RWPE1 (cell line): ENCODE results near the gene SMURF2.
"Not testable (repeated sequence)": the region's sequence is repeated elsewhere in the genome, so short reads cannot be mapped to it uniquely, and the experiment has no call there.

ENCODE experiments used
- CTCF ChIA-PET: fragments of 350-600 bp; sonication (Branson Sonifier 250); formaldehyde crosslinking; extraction: SDS; loops from one replicate; lab custom pipeline; 2021; lab: Yijun Ruan, JAX
- POLR2A ChIA-PET: fragments of 400-600 bp; formaldehyde crosslinking; extraction: SDS; loops from one replicate; lab custom pipeline; 2020; ENCODE audit warnings: antibody characterized with exemption; ENCODE audit not compliant: low non-redundant PET; lab: Yijun Ruan, JAX
- DNase-seq: peaks from one replicate; pipeline ENCODE4 v3.0.0; 2012; ENCODE audit warnings: low spot score
- H3K27ac ChIP-seq: fragments of 450-650 bp; 2 replicates; pipeline ENCODE4 v1.5.1; 2017
- TF ChIP-seq, protein P1 (sequence below): fragments of 450-650 bp; conservative IDR thresholded peaks from 2 replicates; pipeline ENCODE4 v1.5.1; 2017; ENCODE audit warnings: low read depth, mild to moderate bottlenecking

The SMURF2 gene

DNA sequence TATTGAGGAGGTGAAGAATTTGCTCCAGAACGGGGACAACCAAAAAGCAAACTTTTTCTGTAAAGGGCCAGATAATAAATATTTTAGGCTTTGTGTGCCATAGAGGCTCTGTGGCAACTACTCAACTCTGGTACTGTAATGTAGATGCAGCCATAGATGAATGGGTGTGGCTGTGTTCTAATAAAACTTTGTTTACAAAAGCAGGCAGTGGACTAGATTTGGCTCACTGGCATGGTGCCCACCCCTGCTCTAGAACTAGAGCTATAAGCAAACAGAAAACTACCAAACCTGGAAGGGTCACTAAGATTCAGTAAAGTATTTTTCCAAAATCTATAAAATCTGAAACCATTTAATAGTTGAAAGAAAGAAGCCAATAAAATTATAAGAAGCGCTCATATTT, 24.6 kb upstream of the SMURF2 start:
- no peak overlapping the region for H3K27ac ChIP-seq
- POLR2A ChIA-PET, result no interaction called here
- CTCF ChIA-PET, result no interaction called here
- TF ChIP-seq, protein P1, sequence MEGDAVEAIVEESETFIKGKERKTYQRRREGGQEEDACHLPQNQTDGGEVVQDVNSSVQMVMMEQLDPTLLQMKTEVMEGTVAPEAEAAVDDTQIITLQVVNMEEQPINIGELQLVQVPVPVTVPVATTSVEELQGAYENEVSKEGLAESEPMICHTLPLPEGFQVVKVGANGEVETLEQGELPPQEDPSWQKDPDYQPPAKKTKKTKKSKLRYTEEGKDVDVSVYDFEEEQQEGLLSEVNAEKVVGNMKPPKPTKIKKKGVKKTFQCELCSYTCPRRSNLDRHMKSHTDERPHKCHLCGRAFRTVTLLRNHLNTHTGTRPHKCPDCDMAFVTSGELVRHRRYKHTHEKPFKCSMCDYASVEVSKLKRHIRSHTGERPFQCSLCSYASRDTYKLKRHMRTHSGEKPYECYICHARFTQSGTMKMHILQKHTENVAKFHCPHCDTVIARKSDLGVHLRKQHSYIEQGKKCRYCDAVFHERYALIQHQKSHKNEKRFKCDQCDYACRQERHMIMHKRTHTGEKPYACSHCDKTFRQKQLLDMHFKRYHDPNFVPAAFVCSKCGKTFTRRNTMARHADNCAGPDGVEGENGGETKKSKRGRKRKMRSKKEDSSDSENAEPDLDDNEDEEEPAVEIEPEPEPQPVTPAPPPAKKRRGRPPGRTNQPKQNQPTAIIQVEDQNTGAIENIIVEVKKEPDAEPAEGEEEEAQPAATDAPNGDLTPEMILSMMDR, result no peak
- DNase-seq, result no peak

DNA sequence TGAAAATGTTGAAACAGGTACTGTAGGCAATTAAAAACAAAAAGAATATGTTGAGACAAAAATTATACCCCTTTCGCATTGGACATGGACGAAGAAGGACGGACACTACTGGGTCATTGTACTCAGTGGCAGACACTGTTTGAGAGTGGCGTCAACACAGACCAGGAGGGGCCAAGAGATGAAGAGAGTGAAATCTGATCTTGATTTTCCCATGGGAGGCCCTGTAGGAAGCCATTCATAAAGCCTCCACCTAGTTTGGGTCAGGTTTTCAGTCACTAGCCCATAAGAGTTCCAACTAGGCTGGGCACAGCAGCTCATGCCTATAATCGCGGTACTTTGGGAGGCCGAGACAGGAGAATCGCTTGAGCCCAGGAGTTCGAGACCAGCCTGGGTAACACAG, 23.6 kb upstream of the SMURF2 start:
- no peak for DNase-seq
- CTCF ChIA-PET, result no interaction called here
- H3K27ac ChIP-seq, result no peak overlapping the region
- POLR2A ChIA-PET, result no interaction called here
- TF ChIP-seq, protein P1, result no peak

DNA sequence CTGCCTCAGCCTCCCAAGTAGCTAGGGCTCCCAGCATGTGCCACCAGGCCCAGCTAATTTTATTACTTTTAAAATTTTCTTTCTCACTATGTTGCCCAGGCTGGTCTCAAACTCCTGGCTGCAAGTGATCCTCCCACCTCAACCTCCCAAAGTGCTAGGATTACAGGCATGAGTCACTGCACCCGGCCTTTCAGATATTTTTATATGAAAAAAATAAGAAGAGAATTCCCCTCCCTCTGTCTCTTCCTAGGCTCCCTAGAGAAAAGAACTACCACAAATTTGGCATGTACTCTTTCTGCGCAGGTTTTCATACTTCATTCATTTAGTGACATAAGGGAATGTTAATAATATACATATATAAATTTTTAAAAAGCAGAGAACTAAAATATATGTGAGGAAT, 21.7 kb upstream of the SMURF2 start:
- no peak for DNase-seq
- POLR2A ChIA-PET, result no interaction called here
- no peak overlapping the region for H3K27ac ChIP-seq
- TF ChIP-seq, protein P1, result no peak
- CTCF ChIA-PET, result no interaction called here

DNA sequence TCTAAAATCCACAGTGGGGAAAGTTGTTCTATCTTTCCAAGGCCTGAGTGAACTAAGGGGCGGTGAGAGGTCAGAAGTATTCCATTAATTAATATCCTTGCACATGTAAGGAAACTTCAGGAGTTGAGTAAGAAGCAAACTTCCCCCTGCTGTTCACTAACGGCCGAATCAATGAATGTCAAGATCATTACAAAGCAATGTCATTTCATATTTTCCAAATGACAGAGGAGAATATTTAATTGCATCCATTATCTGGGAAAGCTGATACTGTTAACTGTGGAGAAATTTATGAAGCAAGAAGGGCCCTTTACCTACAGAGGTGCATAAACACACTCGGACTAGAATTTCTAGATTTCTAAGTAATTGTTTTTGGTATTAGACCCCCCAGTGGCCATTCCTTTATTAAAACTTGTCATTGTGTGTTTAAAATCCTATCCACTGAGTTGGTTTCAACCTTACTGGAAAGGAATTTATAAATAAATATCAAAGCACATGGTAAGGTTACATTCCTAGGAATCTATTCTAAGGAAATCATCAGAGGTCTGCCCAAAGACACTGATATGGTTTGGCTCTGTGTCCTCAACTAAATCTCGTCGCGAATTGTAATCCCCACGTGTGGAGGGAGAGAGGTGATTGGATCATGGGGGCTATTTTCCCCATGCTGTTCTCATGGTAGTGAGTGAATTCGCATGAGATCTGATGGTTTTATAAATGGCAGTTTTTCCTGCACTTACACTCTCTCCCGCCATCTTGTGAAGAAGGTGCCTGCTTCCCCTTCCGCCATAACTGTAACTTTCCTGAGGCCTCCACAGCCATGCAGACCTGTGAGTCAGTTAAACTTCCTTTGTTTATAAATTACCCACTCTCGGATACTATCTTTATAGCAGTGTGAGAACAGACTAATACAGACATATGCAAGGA, 20.4 kb upstream of the SMURF2 start:
- H3K27ac ChIP-seq, result no peak overlapping the region
- DNase-seq, result no peak
- ChIA-PET POLR2A (no interaction called here), CTCF (no interaction called here)
- TF ChIP-seq, protein P1, result no peak

DNA sequence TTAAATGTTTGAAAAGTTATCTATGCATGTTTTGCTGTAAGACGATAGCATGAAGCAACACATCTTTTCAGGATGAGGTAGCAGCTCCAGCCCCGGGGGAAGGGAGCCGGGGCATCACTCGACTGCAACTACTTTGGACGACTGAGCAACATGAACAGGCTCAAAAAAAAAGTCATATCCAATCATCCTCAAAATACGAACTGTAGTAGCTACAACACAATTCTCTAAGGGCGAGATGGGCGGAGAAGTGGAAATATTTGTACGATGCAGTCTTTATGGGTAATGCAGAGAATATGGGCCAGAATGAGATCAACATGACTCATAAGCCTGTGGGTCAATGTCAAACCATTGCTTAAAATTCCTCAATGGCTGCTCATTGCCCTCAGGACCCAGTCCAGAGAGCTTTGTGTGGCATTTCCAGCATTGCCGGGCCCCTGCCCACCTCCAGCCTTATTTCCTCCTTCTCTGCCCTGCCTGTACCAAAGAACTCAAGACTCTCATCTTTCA, 17.7 kb upstream of the SMURF2 start:
- TF ChIP-seq, protein P1, result no peak
- peak; percentile 84 for DNase-seq
- ChIA-PET POLR2A (no interaction called here), CTCF (interaction anchor here (0.5 to 0.6 kb wide), 2 partner anchors 57 to 1509 kb away, joined by 3 read pairs; no protein-coding TSS in a partner anchor)
- peak overlapping the region; percentile 69 for H3K27ac ChIP-seq

DNA sequence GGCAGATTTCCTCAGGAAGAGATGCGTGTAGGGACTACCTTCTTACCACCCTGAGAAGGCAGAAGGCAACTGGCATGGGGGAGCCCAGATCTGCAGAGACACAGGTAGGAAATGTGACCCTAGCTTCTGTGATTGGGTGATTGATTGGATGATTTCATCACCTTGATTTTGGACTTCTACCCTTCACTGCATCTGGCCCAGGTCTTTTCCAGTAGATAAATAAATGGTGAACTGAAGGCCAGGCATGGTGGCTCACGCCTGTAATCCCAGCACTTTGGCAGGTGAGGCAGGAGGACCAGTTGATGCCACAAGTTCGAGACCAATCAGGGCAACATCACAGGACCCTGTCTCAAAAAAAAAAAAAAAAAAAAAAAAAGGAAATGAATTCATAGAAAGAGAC, 14.7 kb upstream of the SMURF2 start:
- TF ChIP-seq, protein P1, result no peak

DNA sequence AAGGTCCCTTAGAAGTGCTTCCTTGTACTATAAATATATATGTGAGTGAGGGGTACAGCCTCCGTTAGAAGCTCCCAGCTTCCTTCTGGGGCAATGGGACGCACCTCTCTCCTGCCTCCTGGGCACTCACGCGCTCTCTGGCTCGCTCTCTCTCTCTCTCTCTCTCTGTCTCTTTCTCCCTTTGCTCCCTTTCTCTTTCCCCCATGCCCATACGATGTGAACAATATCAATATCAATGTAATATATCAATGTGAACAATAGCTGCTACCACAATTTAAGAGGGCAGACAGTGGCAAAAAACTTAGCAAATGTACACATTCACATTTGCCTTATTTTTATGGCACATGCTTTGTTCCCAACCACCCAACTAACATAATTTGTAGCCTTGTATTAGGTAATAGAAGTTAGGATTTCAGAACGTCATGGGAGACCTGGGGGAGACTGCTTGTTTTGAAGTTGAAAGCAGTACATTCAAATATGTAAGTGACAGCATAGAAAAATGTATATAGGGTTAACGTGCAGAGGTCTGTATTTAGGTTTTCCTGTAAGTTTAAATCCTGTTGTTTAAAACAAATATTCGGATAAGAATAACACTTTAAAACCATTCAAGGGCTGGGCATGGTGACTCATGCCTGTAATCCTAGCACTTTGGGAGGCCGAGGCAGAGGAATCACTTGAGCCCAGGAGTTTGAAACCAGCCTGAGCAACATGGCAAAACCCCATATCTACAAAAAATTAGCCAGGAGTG, 8.9 kb upstream of the SMURF2 start:
- peak overlapping the region; percentile 52; the same call in 1 of the 2 replicates for H3K27ac ChIP-seq
- DNase-seq, CTCF ChIA-PET: not testable (repeated sequence)
- POLR2A ChIA-PET, result interaction anchor here (1.0 kb wide), 1 partner anchor 9 kb away, joined by 4 read pairs; the partner anchor contains the start of gene SMURF2

More for the DNA sequence above, 14.7 kb upstream of the SMURF2 start:
- ChIA-PET POLR2A (no interaction called here), CTCF (interaction anchor here (0.6 to 0.7 kb wide), 4 partner anchors 8 to 787 kb away, joined by 3 to 9 read pairs (median 4); no protein-coding TSS in a partner anchor)
- no peak overlapping the region for H3K27ac ChIP-seq
- DNase-seq, result no peak

DNA sequence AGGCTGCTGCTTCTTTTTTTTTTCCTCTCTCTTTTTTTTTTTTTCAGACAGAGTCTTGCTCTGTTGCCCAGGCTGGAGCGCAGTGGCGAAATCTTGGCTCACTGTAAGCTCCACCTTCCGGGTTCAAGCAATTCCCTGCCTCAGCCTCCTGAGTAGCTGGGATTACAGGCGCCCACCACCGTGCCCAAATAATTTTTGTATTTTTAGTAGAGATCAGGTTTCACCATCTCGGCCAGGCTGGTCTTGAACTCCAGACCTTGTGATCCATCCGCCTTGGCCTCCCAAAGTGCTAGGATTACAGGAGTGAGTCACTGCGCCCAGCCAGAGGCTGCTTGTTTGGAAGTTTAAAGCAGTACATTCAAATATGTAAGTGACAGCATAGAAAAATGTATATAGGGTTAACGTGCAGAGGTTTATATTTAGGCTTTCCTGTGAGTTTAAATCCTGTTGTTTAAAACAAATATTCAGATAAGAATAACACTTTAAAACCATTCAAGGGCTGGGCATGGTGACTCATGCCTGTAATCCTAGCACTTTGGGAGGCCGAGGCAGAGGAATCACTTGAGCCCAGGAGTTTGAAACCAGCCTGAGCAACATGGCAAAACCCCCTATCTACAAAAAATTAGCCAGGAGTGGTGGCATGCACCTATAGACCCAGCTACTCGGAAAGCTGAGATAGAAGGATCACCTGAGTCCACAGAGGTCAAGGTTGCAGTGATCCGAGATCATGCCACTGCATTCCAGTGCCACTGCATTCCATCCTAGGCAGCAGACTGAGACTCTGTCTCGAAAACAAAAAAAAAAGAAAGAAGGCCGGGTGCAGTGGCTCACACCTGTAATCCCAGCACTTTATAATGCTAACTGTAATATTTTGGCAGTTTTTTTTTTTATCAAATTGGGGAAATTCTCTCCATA, 6.0 kb upstream of the SMURF2 start:
- DNase-seq, POLR2A ChIA-PET: not testable (repeated sequence)
- peak overlapping the region; percentile 64 for H3K27ac ChIP-seq
- CTCF ChIA-PET, result interaction anchor here (0.5 to 0.7 kb wide), 4 partner anchors 8 to 171 kb away, joined by 3 to 4 read pairs (median 4); partner anchors contain the start of gene POLG2
